NCI-H1930 (cell line): ENCODE data around the gene PHACTR3.

Experiments used
- DNase-seq, 2 experiments: peaks; one replicate each; lab custom pipeline; 2025; lab: John Stamatoyannopoulos, UW

PHACTR3 gene

DNA sequence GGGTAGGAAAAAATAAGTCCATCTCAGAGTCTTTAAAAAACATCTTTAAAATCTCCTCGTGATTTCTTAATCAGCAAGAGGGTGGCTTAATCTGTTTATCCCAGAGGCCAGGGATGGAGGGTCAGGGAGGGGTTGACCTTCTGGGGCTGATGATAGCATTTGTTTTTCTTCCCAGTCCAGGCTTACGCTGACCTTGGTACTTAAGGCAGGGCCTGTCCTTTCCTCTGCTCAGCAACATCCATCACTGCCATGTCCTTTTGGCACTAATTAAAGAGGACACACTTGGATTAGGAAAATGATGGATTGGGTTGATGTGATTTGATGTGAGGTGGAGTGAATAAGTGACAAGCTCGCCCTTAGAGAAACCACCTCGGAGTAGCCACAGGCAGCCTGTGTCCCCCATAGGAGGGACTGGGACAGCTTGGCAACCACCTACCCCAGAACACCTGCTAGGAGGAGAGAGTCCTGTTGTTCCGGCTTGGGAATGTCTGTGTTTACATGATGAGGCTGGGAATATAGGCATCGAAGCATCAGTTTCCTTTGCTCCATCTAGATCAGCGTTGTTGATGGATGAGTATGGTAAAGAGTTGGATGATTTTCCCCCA is 44.2 kb downstream of the PHACTR3 start:
- no peak for DNase-seq

DNA sequence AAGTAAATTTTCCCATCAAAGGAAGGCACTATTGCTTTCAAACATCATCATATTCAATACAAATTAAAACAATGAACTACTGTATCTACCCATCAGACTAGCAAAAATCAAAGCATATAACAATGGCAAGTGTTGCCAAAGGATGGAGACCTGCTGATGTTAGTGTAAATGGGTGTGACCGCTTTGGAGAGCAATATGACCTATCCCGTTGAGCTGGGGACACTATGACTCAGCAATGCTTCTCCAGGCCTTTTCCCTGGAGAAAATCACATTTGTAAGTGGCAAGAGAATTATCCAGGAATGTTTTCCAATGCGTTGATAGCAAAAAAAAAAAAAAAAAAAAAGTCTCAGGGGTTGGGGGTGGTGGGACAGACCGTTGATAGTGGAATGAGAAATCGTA is 46.1 kb downstream of the PHACTR3 start:
- no peak for DNase-seq

DNA sequence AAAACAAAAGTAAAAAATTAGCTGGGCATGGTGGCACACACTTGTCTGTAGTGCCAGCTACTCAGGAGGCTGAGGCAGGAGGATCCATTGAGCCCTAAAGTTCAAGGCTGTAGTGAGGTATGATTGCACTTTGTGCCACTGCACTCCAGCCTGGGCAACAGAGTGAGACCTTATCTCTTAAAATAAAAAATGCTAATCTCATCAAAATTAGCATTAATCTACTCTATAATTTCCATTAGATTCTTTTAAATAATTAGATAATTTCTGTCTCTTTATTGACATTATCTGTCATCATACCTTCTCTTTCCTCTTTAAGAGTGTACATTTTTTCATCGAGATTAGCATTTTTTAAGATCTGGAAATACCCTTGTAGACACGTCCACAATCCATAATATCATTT is 48.0 kb downstream of the PHACTR3 start:
- no peak for DNase-seq

DNA sequence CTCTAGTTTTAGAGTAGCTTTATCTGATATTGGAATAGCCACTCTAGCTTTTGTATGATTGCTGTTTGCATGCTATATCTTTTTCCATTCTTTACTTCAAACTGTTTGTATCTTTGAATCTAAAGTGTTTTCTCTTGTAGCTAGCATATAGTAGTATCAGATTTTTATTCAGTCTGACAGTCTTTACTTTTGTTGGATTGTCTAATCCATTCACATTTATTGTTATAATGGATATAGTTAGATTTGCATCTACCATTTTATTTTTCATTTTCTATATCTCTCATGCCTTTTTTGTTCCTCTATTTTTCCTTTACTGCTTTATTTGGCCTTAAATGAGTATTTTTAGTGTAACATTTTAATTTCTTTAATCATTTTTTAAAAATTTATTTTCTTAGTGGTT is 52.1 kb downstream of the PHACTR3 start:
- DNase-seq: no peak

DNA sequence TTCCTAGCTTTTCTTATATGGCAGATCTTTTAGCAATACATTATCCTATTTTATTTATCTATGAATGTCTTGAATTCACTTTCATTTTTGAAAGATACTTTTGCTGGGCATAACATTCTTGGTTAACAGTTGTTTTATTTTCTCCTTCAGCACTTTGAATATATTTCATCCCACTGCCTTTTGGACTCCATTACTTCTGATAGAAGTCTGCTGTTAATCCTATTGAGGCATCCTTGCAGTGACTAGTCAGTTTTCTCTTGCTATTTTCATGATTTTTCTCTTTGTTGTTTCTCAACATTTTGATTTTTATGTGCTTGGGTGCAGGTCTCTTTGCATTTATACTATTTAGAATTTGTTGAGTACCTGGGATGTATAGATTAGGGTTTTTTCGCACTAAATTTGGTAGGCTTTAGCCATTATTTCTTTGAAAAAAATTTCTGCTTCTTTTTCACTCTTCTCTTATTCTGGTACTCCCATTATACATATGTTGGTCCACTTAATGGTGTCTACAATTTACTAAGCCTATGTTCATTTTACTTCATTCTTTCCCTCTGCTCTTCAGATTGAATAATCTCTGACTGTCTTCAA is 53.2 kb downstream of the PHACTR3 start:
- no peak for DNase-seq

DNA sequence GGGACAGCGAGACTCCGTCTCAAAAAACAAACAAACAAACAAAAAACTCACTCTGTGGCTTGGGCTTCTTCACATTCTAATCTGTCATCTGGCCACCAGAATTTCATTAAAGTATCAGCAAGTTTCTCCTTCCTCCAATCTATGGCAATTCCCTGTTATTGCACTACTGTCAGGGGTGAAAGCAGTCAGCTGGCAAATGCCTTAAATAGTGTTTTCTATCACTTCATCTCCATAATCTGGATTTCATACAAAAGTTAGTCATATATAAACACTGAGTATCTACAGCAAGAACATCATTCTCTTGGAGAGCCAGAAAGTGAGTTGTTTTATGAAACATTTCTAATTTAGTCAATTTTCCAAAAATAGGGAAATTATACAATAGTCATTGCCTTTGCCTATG is 56.1 kb downstream of the PHACTR3 start:
- DNase-seq: no peak

DNA sequence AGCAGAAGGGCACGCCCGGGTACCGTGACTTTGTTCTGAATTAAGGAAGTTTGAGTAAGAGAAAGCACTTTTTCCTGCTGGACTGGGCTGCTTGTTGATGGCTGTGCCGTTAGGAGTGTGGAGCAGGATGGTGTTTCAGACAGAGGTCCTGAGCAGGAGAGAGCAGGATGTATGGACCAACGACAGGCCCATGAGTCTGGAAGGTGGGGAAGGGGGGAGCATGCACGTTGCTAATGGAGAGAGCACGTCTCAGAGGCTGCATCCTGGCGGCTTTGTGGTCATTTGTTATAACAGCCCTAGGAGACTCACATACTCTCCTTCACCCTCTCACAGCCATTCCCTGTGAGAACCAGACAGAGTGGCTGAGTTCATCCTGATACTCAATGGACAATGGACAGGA is 56.8 kb downstream of the PHACTR3 start:
- no peak for DNase-seq

DNA sequence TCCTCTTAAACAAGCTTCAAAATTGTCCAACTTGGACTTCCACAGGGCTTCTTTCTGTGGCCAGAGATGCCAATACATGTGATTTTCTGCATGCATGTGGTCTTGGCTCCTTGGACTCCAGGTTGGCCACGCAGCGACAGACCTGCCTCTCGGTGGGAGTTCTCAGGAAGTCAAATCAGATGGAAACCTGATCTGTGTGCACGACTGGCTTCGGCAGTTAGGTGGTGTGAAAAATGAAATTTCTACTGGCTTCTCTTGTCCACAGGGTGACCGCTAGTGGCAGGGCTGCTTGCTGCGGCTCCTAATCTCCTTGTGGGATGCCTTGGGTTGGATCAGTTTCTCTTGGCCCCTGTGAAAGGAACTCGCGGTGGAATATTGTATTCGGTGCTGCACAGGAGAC is 57.3 kb downstream of the PHACTR3 start:
- no peak for DNase-seq

DNA sequence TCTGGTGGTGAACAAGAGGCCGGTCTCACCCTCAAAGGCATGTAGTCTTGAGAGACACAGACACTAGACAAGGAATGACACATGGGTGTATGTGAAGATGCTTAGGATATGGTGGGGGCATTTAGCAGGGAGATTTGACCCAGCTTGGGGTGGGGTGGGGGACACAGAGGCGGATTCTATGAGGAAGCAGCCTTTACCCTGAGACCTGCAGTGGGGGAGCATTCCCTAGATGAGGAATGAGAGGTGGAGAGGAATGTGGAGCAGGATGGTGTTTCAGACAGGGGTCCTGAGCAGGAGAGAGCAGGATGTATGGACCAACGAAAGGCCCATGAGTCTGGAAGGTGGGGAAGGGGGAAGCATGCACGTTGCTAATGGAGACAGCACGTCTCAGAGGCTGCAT is 57.8 kb downstream of the PHACTR3 start:
- DNase-seq: no peak

DNA sequence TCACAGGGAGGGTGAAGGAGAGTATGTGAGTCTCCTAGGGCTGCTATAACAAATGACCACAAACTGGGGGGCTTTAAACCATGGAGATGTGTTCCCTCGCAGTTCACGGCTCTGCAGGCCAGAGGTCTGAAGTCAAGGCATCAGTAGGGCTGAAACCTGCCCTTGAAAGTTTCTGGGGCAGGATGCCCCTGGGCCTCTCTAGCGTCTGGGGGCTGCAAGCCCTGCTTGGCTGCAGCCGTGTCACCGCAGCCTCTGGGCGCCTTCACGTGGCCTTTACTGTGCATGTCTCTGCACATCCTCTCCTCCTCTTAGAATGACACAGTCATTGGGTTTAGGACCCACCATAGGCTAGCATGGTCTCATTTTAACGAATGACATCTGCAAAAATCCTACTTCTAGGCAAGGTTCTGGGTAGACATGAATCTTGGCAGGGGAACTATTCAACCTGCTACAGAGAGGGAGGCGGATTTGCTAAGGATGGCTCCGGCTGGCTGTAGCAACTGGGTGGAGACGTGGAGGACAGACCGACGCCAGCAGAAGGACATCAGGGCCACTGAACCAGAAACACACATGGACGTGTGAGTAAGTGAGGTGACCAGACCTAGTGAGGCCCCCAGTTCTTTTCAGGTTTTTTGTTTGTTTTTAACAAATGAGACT is 58.6 kb downstream of the PHACTR3 start:
- no peak for DNase-seq

DNA sequence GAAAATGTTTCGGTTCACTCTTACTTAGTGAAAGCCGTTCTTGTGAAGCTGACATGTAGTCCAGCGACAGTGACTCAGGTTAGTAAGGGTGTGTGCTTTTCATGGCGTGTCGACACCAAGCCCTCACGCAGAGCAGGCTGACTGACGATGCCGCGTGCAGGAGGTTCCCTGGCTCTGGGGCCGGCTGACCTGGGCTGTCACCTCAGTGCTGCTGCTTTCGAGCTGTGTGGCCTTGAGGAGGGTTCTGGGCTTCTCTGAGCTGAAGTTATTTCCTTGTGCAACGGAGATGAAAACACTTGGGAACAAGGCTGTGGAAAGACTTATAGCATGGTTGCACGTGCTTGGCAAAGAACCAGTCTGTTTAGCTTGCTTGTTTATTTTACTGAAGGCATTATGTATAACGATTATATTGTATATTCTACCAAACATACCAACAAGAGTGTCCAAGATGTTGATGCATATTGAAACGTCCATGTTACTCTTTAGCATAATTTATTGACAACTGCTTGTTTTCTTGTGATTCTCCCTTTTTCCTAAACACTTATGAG is 59.2 kb downstream of the PHACTR3 start:
- DNase-seq: no peak

DNA sequence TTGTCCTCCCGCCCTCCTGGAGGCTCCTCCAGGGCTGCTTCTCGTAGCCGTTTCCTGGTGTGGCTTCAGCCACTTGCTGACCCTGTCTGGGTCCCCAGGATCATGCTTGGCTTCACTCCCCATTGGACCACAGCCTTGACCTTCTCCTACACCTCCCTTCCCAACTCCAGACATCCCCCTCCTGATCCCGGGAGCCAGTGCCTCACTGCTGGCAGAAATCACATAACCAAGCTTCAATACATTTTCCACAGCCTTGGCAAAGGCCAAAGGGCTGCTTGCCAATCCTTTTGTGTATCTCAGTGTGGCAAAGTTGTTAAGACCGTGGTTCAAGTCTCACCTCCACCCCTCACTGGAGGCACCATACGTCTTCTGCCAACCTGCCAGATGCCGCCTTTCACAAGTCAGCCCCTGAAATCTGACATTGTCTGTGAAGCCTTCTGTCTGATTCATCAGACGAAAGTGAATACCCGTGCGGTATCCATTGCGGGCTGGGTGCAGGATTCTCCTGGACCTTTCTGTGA is 60.1 kb downstream of the PHACTR3 start:
- no peak for DNase-seq

DNA sequence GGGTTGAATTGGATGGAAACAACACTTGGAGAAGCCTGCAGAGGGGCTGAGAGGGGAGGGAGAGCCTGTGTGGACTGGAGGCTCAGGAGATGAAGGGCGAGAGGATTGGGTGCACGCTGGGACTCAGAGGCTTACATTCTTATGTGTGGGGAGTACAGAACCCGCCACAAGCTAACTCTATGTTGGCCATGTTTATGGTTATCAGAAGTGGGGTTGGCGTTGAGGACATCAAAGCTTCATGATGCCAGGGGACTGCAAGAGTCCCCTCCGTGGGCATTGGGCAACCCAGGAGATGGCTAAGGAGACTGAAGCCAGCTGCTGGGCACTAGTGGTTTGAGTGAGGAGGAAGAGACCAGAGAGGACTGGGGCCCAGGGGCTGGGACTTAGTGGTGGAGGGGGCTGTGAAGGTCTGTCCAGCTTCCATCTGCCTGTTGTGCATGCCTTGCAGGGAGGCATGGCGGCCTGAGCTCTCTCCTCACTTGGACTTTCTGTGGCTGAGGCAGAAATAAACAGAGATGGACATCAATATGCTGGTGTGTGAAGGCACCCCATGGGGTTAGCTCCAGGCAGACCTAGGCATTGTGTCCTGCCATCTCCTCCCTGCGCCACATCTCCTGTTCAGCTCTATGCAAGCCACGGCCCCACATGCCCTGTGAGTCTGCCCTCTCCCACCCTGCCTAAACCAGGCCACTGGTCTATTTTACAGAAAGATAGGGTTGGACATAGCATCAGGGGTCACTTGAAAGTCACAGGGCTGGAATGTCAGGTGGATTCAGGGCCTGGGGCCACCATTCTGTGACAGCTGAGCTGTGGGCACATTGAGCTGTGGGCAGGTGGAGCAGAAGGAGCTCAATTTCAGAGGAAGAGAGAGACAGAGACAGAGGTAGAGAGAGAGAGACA is 61.6 kb downstream of the PHACTR3 start:
- DNase-seq: no peak

DNA sequence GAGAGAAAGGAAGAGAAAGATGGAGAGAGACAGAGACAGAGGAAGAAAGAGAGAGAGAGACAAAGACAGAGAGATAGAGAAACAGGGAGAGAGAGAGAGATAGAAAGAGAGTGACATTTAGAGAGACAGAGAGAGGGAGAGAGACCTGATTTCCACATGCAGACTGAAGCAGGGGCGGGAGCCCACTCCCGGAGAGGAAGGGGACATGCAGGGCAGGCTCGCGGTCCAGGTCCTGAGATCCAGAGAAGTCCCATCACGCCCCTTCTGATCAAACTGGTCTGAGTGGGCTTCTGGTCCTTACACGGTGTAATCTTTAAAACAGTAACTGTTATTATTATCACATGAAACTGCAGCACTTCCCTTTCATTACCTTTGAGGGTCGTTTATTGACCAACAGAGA is 62.2 kb downstream of the PHACTR3 start:
- DNase-seq: no peak

DNA sequence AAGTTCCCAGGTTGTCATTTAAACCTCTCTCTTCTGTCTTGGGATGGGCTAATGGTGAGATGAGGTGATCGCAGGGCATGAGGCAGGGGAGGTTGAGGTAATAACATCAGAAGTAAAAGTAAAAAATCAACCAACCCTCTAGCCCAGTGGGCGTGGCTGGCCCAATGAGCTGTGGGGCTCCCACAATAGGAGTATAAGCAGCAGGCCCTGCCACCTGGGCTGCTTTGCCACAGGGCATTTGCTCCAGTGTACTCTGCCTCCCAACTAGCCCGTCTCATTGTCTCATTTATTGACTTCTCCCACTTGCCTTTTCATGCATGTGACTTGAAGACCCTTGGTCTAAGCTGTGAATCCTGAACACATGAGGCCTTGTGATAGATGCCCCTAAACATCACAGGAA is 62.8 kb downstream of the PHACTR3 start:
- DNase-seq: no peak

DNA sequence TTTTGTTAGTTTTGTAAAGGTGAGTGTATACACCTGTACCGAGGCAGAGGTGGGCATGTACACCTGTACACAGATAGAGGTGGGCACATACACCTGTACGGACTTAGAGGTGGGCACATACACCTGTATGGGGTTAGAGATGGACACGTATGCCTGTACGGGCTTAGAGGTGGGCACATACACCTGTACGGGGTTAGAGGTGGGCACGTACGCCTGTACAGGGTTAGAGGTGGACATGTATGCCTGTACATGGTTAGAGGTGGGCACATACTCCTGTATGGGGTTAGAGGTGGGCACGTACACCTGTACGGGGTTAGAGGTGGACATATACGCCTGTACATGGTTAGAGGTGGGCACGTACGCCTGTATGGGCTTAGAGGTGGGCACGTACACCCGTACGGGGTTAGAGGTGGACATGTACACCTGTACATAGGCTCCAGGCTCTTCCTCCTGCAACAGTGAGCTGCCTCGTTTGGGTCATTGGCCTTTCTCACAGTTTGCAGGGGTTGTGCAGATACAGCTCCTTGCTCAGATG is 63.7 kb downstream of the PHACTR3 start:
- DNase-seq: no peak

DNA sequence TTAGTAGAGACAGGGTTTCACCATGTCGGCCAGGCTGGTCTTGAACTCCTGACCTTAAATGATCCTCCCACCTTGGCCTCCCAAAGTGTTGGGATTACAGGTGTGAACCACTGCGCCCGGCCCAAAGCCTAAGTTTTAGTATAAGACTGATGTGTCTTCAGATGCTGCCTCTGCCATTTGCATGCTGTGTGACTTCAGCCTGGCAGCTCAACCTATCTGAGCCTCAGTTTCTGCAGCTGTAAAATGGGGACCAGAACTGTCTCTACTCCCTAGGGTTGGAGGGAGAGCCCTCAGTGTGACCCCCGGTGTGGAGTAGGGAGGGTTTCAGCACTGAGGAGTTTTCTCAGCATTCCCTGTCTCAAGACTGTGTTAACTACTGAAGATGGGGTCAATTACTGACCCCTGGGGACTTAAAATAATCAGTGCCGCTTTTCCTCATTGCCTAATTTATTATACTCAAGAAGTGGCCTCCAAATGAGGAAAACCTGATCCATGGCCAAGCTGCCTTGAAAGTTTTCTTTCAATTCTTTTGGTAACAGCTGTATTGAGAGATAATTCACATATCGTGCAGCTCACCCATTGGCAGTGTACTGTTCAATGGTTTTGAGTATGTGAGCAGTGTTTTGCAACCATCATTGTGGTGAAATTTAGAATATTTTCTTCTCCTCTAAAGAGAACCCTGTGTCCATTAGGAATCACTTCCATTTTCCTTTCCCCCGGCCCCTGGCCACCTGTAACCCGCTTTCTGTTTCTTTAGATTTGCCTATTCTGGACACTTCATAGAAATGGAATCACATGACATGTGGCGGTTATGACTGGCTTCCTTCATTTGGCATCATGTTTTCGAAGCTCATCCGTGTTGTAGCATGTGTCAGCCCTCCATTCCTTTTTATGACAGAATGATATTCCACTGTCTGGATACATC is 64.8 kb downstream of the PHACTR3 start:
- DNase-seq: no peak

DNA sequence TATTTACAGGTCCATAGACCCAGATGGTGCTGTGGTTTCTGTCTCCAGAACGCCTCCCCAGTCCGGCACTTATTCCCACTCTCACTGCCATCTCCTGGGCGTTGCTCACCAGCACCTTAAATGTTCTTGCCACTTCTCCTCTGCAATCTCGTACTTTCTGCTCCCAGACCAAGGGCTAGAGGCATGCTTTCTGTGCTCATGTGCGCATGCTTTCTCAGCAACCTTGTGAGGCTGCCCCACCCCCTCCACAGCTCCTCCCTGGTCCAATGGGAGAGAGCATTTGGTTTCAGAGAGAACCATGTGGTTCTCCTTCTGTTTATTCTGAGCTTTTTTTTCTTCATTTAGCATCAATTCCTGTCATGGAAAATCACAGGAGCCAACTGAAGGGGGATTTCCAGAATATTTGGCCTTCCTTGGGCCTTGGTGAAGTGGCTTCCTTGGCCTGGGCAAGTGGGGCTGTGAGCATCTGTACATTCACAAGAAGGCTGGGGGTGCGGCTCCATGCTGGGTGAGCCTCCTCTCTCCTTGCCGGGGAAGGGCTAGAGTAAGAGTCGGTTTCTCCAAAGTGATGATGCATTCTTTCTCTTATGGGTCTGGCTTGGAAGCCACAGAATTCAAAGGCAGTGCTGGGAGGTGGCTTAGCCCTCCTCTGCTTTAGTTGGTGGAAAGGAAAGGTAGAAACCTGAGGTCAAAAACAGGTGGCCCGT is 66.6 kb downstream of the PHACTR3 start:
- no peak for DNase-seq

DNA sequence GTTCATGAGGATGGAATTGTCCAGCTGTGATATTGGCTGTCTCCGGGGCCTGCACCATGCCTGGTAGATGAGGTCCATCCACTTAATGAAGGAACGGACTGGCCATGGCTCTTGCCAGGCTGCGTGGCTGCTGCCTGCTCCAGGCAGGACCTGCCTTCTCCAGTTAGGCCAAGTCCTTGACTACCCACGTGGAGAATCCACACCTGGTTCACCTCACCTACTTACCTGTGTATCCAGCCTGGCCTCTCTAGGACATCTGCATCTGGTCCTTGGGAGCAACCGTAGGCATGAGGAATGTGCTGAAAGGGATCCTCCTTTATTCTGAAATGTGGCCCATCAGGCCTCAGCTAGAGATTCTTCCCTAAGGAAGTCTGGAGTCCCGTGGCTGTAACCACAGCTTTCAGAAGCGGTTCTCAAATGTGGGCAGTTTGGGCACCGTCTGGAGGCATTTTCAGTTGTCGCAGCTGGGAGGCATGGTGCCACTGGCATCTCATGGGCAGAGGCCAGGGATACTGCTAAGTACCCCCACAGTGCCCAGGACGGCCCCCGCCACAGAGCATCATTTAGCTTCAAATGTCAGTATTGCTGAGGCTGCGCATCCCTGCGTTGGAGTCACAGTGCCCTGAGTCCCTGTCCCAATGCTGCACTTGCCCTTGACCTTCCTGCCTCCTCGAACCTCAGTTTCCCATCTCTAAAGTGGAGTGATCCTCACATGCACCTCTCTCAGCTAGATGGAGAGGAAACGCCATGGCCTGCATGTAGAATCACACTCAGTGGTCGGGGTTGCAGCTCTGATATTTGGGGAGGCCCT is 67.5 kb downstream of the PHACTR3 start:
- no peak for DNase-seq
